Measurements from ENCODE around the gene PRDX2.
A peak's percentile ranks its signal among the peaks of the same experiment; 100 is the strongest.
"Not testable (repeated sequence)": the region's sequence is repeated elsewhere in the genome, so short reads cannot be mapped to it uniquely, and the experiment has no call there.

The PRDX2 gene

GRCh38 chr19:12833418-12833737, 31.8 kb upstream of the PRDX2 start:
- intact Hi-C loops (cut with DNase I), result no loop called here
- peak in 1 of 10 donors; percentile 8 for DNase-seq

GRCh38 chr19:12828494-12828893, 26.9 kb upstream of the PRDX2 start:
- no peak for DNase-seq

DNA sequence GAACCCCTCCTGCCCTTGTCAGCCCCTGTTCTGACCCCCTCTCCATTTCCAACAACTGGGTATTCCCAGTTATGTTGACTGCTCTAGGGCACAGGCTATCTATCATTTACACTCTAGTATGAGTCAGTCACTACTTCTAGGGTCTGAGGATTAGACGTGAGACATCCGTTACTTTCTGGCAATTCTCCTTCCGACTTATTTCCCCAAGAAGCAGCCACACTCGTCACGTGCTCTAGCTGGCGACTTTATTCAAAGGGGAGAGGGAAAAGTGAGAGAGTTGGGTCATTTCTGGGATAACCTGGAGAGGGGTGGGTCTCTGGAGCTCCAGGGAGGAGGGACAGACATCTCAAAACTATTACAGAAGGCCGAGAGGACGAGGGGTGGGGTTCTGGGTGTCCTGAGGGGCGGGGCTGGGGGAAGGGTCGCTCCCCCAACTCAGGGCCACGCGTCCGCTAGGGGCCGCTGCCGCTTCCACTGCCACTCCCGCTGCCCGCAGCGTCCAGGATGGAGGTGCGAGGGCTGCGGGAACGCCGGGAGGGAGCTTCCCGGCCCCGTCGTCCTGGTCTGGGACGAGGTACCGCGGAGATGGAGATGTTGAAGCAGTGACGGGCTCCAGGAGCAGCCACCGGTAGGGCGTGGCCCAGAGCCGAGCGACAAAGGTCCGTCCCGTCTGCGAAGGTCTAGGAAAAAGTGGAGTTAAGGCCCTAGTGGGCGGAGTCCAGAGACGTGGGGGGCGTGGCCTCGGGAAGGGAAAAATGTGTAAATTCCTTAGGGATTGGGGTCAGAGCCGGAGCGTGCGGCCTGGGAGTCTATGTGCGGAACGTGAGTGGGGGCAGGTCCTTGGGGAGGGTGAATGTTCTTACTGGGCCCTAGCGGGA, 23.9 kb upstream of the PRDX2 start:
- intact Hi-C loops (cut with DNase I), result no loop called here
- DNase-seq, result peak in 1 of 10 donors; percentile 56

More at GRCh38 chr19:12828494-12828893, 26.9 kb upstream of the PRDX2 start:
- intact Hi-C loops (cut with DNase I), result no loop called here

GRCh38 chr19:12821761-12822160, 20.2 kb upstream of the PRDX2 start:
- no peak for DNase-seq
- intact Hi-C loops (cut with DNase I), result no loop called here

DNA sequence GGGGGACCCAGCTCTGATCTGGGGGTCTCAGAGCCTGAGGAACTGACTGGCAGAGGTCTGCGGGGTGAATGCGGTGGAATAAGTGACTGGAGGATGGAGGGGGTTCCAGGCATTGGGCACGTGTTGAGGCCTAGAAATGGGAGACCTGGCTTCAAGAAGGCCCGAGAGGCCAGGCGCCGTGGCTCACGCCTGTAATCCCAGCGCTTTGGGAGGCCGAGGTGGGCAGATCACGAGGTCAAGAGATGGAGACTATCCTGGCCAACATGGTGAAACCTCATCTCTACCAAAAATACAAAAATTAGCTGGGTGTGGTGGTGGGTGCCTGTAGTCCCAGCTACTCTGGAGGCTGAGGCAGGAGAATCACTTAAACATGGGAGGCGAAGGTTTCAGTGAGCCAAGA, 16.2 kb upstream of the PRDX2 start:
- DNase-seq; intact Hi-C loops (cut with DNase I): not testable (repeated sequence)

DNA sequence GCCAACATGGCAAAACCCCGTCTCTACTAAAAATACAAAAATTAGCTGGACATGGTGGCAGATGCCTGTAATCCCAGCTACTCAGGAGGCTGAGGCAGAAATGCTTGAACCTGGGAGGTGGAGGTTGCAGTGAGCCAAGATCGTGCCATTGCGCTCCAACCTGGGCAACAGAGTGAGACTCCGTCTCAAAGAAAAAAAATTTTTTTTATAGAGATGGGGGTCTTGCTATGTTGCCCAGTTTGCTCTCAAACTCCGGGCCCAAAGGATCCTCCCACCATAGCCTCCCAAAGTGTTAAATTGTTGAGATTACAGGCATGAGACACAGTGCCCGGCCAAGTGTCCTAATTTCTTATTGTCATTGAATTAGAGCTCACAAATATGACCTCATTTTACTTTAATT, 15.6 kb upstream of the PRDX2 start:
- intact Hi-C loops (cut with DNase I); DNase-seq: not testable (repeated sequence)

DNA sequence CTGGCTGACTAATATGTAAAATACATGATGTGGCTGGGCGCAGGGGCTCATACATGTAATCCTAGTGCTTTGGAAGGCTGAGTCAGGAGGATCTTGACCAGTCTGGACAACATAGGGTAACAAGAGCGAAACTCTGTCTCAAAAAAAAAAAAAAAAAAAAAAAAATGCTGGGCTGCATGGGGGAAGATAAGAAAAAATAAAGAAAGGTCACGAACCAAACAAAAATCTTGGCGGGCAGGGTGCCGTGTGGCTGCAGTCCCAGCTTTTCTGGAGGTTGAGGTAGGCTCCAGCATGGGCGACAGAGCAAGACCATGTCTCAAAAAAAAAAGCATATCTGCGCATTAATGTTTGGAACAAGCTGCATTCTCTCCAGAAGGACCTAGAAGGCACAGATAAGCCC, 13.5 kb upstream of the PRDX2 start:
- no peak for DNase-seq
- intact Hi-C loops (cut with DNase I), result no loop called here

DNA sequence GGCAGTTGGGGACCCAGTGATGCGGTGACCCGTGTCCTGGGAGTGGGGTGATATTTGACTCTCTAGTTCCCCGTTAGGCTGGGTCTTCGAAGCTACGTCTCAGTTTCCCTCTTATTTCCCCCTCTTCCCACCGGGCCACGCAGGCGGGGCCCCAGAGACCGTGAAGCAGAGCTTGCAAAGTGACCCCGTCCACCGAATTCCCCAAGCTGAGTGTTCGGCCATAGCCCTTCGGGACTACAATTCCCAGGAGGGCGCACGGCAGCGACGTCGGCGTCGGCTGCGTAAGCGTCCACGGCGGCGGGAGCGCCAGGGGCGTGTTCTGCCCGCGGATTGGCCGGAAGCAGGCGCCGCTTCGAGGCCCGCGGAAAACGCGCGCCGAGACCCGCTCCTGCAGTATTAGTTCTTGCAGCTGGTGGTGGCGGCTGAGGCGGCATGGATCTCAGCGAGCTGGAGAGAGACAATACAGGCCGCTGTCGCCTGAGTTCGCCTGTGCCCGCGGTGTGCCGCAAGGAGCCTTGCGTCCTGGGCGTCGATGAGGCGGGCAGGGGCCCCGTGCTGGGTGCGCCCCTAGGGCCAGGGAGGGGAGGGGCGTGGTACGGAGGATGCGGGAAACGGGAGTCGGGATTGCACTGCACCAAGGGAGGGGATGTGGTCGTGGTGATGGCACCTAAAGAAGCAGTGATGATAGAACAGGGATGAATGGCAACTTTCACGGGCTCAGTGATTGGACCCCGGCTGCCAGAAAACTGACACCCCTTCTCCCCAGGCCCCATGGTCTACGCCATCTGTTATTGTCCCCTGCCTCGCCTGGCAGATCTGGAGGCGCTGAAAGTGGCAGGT, 4.9 kb upstream of the PRDX2 start, which contains the start of gene RNASEH2A:
Gene RNASEH2A, plus strand, starts transcription at position 343 of the 840 bp plus-strand sequence. Its CDS starts 90 bp downstream, at position 433.
- intact Hi-C loops (cut with DNase I), result no loop called here
- DNase-seq, result peak; percentile 84 to 100 (median 92)

- DNase-seq, result no peak
- intact Hi-C loops (cut with DNase I), result loop anchor here (5.0 kb wide), 1 partner anchor 42 kb away; no protein-coding TSS in a partner anchor
Measured at GRCh38 chr19:12804051-12804450, 2.5 kb upstream of the PRDX2 start.

- intact Hi-C loops (cut with DNase I), result loop anchor here (5.0 kb wide), 1 partner anchor 40 kb away; no protein-coding TSS in a partner anchor
- peak in 2 of 10 donors; percentile 80 to 87 for DNase-seq
Measured at GRCh38 chr19:12802267-12803106, 887 bp upstream of the PRDX2 start.

- peak in 5 of 10 donors; percentile 31 to 88 (median 34) for DNase-seq
- intact Hi-C loops (cut with DNase I), result loop anchor here (5.0 kb wide), 1 partner anchor 39 kb away; no protein-coding TSS in a partner anchor
Measured at GRCh38 chr19:12800923-12801465, 606 bp downstream of the PRDX2 start.

DNA sequence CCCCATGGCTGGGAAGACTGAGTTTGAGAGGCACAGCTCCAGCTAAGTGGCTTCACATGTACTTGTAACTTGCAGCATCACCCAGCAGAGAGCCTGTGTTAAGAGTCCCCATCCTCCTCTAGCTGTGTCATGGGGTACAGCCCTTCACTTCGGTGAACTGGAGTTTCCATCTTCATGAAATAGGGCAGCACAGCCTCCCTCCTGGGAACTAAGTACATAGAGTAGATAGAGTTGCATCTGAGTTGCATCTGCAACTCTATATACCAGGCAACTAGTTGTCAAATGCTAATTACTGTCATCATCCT, 1.2 kb downstream of the PRDX2 start:
- intact Hi-C loops (cut with DNase I), result loop anchor here (5.0 kb wide), 1 partner anchor 38 kb away; no protein-coding TSS in a partner anchor
- DNase-seq, result no peak

- DNase-seq, result no peak
Measured at GRCh38 chr19:12799742-12800465, 1.7 kb downstream of the PRDX2 start.

GRCh38 chr19:12797607-12798006, 4.0 kb downstream of the PRDX2 start:
- intact Hi-C loops (cut with DNase I); DNase-seq: not testable (repeated sequence)

More at GRCh38 chr19:12799742-12800465, 1.7 kb downstream of the PRDX2 start:
- intact Hi-C loops (cut with DNase I), result loop anchor here (5.0 kb wide), 1 partner anchor 38 kb away; no protein-coding TSS in a partner anchor

- intact Hi-C loops (cut with DNase I), result no loop called here
- peak in 1 of 10 donors; percentile 41 for DNase-seq
Measured at GRCh38 chr19:12797141-12797587, 4.4 kb downstream of the PRDX2 start.

DNA sequence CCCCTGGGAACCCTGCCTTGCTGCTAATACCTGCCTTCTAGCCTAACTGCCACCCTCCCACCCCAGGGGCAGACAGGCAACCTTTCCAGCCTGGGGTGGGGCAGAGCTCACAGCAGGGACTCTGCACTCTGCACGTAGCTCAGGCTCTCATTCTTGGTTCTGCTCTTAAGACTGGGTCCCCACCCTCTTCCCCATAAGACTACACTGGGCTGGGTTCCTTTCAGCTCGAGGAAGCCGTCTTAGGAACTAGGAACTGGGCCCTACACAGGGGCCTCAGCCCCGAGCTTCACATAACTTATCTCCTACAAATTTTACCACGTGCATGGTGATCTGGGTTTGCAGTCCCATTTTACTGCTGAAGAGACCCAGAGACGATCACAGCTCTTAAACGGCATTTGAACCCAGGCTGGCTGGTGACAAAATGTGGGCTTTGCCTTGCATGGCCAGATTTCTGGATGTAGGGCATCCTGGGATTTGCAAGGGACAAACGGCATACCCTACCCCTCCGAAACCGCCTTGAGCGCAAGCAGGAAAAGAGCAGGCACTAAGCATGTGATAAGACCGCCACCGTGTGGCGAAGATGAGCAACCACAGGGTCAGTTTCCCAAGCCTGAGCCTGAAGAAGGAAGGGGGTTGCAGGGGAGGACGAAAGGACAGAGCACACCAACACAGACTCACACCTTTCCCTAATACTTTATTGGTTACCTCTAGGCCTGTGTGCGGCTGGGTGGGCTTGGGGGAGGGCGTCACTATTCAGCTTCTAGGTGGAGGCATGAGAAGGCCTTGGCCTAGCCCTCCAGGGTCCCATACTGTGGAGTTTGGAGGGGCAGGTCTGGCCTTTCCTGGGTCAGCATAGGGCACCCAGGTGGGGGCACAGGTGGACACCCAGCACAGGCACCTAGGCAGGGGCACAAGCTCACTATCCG, 5.2 kb downstream of the PRDX2 start:
- DNase-seq, result peak; percentile 51 to 96 (median 79)
- intact Hi-C loops (cut with DNase I), result loop anchor here (1.0 kb wide), 1 partner anchor 19 kb away; no protein-coding TSS in a partner anchor

DNA sequence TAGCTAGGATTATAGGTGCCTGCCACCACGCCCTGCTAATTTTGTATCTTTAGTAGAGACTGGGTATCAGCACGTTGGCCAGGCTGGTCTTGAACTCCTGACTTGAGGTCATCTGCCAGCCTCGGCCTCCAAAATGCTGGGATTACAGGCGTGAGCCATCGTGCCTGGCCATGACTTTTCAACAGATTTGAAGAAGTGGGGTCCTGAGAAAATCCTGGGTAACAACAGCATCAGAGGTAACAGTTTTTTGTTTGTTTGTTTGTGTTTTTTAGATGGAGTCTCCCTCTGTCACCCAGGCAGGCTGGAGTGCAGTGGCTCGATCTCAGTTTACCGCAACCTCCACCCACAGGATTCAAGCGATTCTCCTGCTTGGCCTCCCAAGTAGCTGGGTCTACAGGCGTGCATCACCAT, 6.6 kb downstream of the PRDX2 start:
- intact Hi-C loops (cut with DNase I), result no loop called here
- DNase-seq, result no peak

Data from posterior cingulate gyrus (tissue), 11 donors.